NCI-H1436 (cell line): ENCODE data around the gene TTC29.
"Not testable (repeated sequence)": the region's sequence is repeated elsewhere in the genome, so short reads cannot be mapped to it uniquely, and the experiment has no call there.

Source experiments
- DNase-seq: peaks from one replicate; lab custom pipeline; 2025; lab: John Stamatoyannopoulos, UW

The TTC29 gene

GRCh38 chr4:146674829-146675570 is 270.7 kb downstream of the TTC29 start:
- DNase-seq = no peak

GRCh38 chr4:146663968-146664311 is 281.7 kb downstream of the TTC29 start:
- DNase-seq = not testable (repeated sequence)

- no peak for DNase-seq
Observed at GRCh38 chr4:146661367-146661766, 284.3 kb downstream of the TTC29 start.
